Hepatocyte (in vitro differentiated cells): ENCODE results near the gene NAA11.

Experiments used
- EZH2 ChIP-seq: fragments of 200-600 bp; sonication (generic); IDR thresholded peaks from 2 replicates; pipeline ENCODE4 v1.6.1; 2016; ENCODE audit warnings: antibody characterized with exemption, mild to moderate bottlenecking, borderline replicate concordance
- TF ChIP-seq, protein P1 (sequence below): fragments of 200-600 bp; sonication (generic); IDR thresholded peaks from 2 replicates; pipeline ENCODE4 v1.5.1; 2016; ENCODE audit warnings: antibody characterized with exemption, mild to moderate bottlenecking; ENCODE audit not compliant: poor library complexity

DNA sequence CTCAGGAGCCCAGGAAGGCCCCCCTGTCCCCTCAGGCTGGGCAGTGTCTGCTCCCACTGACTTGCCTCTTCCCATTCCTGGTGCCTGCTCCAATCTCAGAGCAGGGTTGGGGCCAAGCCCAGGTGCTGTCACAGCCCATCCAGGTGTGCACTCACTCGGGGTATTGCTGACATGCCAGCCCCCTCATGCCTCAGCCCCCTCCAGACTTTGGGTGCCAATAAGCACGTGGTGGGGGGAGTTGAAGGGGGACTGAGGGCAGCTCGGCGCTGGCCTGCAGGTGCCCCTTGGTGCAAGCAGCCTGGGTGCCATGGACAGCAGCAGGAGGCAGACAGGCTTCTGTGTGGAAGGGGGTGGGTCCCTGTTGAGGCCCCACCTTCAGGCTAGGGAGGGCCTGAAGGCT lies 28.4 kb downstream of the NAA11 start:
- TF ChIP-seq, protein P1, sequence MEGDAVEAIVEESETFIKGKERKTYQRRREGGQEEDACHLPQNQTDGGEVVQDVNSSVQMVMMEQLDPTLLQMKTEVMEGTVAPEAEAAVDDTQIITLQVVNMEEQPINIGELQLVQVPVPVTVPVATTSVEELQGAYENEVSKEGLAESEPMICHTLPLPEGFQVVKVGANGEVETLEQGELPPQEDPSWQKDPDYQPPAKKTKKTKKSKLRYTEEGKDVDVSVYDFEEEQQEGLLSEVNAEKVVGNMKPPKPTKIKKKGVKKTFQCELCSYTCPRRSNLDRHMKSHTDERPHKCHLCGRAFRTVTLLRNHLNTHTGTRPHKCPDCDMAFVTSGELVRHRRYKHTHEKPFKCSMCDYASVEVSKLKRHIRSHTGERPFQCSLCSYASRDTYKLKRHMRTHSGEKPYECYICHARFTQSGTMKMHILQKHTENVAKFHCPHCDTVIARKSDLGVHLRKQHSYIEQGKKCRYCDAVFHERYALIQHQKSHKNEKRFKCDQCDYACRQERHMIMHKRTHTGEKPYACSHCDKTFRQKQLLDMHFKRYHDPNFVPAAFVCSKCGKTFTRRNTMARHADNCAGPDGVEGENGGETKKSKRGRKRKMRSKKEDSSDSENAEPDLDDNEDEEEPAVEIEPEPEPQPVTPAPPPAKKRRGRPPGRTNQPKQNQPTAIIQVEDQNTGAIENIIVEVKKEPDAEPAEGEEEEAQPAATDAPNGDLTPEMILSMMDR = no peak
- TF ChIP-seq EZH2 = no peak
